ENCODE data around the gene APOC4.

APOC4 gene

DNA sequence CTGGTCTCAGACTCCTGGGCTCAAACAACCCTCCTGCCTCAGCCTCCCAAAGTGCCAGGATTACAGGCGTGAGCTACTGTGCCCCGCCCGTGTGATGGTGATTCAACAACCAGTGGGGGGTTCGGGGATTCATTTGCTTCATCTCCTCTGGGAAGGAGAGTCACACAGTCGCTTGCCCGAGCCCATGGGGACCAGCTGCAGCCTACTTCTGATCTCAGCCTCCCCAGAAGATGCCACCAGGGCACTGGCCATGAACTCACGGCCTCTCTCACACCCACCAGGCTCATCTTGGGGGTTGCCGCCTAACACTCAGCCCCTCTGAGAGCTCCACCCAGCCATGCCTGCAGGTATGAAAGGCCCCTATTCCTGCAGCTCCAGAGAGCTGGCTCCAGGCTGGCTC, 44.2 kb upstream of the APOC4 start:
- peaks cover 63 to 87% of the 10 kb centered on the region in 2 experiments for H3K36me3 ChIP-seq (ENCODE audit: control insufficient read depth in 2 of 2, insufficient read depth in 1 of 2, low read length in 2 of 2)
- TF ChIP-seq, protein P1, sequence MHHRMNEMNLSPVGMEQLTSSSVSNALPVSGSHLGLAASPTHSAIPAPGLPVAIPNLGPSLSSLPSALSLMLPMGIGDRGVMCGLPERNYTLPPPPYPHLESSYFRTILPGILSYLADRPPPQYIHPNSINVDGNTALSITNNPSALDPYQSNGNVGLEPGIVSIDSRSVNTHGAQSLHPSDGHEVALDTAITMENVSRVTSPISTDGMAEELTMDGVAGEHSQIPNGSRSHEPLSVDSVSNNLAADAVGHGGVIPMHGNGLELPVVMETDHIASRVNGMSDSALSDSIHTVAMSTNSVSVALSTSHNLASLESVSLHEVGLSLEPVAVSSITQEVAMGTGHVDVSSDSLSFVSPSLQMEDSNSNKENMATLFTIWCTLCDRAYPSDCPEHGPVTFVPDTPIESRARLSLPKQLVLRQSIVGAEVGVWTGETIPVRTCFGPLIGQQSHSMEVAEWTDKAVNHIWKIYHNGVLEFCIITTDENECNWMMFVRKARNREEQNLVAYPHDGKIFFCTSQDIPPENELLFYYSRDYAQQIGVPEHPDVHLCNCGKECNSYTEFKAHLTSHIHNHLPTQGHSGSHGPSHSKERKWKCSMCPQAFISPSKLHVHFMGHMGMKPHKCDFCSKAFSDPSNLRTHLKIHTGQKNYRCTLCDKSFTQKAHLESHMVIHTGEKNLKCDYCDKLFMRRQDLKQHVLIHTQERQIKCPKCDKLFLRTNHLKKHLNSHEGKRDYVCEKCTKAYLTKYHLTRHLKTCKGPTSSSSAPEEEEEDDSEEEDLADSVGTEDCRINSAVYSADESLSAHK (tag by site-specific recombination; IDR thresholded peaks at IDR 0.05): no peak
- TF ChIP-seq, protein P2, sequence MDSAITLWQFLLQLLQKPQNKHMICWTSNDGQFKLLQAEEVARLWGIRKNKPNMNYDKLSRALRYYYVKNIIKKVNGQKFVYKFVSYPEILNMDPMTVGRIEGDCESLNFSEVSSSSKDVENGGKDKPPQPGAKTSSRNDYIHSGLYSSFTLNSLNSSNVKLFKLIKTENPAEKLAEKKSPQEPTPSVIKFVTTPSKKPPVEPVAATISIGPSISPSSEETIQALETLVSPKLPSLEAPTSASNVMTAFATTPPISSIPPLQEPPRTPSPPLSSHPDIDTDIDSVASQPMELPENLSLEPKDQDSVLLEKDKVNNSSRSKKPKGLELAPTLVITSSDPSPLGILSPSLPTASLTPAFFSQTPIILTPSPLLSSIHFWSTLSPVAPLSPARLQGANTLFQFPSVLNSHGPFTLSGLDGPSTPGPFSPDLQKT (IDR thresholded peaks at IDR 0.05; ENCODE audit: borderline replicate concordance, low read depth, low read length): no peak
- TF ChIP-seq ZNF16 (tag by site-specific recombination; IDR thresholded peaks at IDR 0.05; ENCODE audit: low read depth) (no peak), ZNF777 (tag by site-specific recombination; IDR thresholded peaks at IDR 0.05; ENCODE audit: borderline replicate concordance) (no peak), PRDM1 (tag by site-specific recombination; IDR thresholded peaks at IDR 0.05) (no peak), HOXD13 (CRISPR knock-in tag; IDR thresholded peaks at IDR 0.05; ENCODE audit: borderline replicate concordance) (no peak), ZNF596 (tag by site-specific recombination; IDR thresholded peaks at IDR 0.05) (no peak), ZNF626 (tag by site-specific recombination; IDR thresholded peaks at IDR 0.05) (no peak), ZNF133 (tag by site-specific recombination; IDR thresholded peaks at IDR 0.05) (no peak), SCRT2 (tag by site-specific recombination; IDR thresholded peaks at IDR 0.05) (no peak)
- TF ChIP-seq, protein P3, sequence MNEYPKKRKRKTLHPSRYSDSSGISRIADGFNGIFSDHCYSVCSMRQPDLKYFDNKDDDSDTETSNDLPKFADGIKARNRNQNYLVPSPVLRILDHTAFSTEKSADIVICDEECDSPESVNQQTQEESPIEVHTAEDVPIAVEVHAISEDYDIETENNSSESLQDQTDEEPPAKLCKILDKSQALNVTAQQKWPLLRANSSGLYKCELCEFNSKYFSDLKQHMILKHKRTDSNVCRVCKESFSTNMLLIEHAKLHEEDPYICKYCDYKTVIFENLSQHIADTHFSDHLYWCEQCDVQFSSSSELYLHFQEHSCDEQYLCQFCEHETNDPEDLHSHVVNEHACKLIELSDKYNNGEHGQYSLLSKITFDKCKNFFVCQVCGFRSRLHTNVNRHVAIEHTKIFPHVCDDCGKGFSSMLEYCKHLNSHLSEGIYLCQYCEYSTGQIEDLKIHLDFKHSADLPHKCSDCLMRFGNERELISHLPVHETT (tag by site-specific recombination; IDR thresholded peaks at IDR 0.05): no peak
- ChIA-PET POLR2A (interaction anchor here (0.5 to 2.2 kb wide), 3 partner anchors 8 to 285 kb away, joined by 3 to 10 read pairs (median 4); no protein-coding TSS in a partner anchor), CTCF (interaction anchor here (0.6 kb wide), 2 partner anchors 53 to 95 kb away, joined by 4 to 7 read pairs; no protein-coding TSS in a partner anchor)
- H3K27ac ChIP-seq (ENCODE audit: extremely low read depth, low read depth, low read length): no peak overlapping the region
- no peaks in the 10 kb centered on the region for H3K4me1 ChIP-seq (ENCODE audit: control insufficient read depth, insufficient read depth, low read length)
- H3K9me3 ChIP-seq (ENCODE audit: control insufficient read depth, insufficient read depth, low read depth, low read length): no peaks in the 10 kb centered on the region
- no peak overlapping the region for H3K4me3 ChIP-seq (ENCODE audit: low read depth, low read length)

DNA sequence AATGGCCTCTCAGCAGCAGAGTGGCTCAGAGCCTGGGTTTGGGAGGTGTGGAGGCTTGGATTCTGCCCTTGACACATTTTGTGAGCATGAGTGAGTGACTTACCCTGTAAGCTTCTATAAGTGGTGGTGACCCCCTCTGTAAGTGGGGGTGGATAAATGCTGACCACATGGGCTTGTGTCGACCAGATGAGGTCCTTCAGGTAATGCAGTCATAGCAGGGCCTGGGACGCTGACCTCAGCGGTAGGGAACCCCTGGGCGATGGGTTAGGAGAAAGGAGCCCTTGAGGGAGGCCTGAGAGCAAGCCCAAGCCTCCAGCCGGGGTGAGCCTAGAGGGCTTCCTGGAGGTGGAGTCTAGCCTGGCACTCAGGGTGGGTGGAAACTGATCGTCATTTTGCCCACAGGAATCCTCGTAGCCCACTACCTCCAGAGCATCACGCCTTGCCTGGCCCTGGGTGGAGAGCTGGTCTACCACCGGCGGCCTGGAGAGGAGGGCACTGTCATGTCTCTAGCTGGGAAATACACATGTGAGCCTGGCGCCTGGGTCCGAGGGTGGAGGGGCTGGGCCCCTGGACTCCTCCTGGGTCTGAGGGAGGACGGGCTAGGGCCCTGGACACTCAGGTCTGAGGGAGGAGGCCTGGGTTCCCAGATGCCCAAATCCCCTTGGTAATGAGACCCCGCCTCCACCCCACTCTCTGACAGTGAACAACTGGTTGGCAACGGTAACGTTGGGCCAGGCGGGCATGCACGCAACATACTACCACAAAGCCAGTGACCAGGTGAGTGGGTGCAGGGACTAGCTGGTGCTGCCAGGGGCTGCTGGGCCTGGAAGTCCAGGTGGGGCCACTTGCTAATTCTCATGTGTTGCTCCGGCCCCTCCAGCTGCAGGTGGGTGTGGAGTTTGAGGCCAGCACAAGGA, 41.5 kb upstream of the APOC4 start:
- POLR2A ChIA-PET: interaction anchor here (0.7 to 2.2 kb wide), 3 partner anchors 10 to 116 kb away, joined by 3 to 10 read pairs (median 4); no protein-coding TSS in a partner anchor
- no peak overlapping the region for H3K27ac ChIP-seq (ENCODE audit: extremely low read depth, low read depth, low read length)
- H3K4me1 ChIP-seq (ENCODE audit: control insufficient read depth, insufficient read depth, low read length): peaks cover 4% of the 10 kb centered on the region; the same call in 1 of the 2 replicates
- no peak overlapping the region for H3K4me3 ChIP-seq (ENCODE audit: low read depth, low read length)
- TF ChIP-seq ZNF600 (tag by site-specific recombination; IDR thresholded peaks at IDR 0.05) (no peak), ZNF10 (tag by site-specific recombination; IDR thresholded peaks at IDR 0.05) (no peak), ZNF560 (tag by site-specific recombination; IDR thresholded peaks at IDR 0.05; ENCODE audit: borderline replicate concordance) (no peak)
- TF ChIP-seq, protein P4, sequence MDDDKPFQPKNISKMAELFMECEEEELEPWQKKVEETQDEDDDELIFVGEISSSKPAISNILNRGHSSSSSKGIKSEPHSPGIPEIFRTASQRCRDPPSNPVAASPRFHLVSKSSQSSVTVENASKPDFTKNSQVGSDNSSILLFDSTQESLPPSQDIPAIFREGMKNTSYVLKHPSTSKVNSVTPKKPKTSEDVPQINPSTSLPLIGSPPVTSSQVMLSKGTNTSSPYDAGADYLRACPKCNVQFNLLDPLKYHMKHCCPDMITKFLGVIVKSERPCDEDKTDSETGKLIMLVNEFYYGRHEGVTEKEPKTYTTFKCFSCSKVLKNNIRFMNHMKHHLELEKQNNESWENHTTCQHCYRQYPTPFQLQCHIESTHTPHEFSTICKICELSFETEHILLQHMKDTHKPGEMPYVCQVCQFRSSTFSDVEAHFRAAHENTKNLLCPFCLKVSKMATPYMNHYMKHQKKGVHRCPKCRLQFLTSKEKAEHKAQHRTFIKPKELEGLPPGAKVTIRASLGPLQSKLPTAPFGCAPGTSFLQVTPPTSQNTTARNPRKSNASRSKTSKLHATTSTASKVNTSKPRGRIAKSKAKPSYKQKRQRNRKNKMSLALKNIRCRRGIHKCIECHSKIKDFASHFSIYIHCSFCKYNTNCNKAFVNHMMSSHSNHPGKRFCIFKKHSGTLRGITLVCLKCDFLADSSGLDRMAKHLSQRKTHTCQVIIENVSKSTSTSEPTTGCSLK (tag by site-specific recombination; IDR thresholded peaks at IDR 0.05): no peak
- CTCF ChIA-PET: interaction anchor here (0.6 to 0.7 kb wide), 2 partner anchors 8 to 117 kb away, joined by 3 to 4 read pairs; no protein-coding TSS in a partner anchor
- H3K36me3 ChIP-seq (ENCODE audit: control insufficient read depth in 2 of 2, insufficient read depth in 1 of 2, low read length in 2 of 2): peaks cover 41 to 61% of the 10 kb centered on the region in 2 experiments
- no peaks in the 10 kb centered on the region for H3K9me3 ChIP-seq (ENCODE audit: control insufficient read depth, insufficient read depth, low read depth, low read length)
